HG02885 (cell line): ENCODE measurements around the gene KIAA0586.
"Not testable (repeated sequence)": the region's sequence is repeated elsewhere in the genome, so short reads cannot be mapped to it uniquely, and the experiment has no call there.

Source experiments
- ATAC-seq: cut with Tn5 transposase; IDR thresholded peaks from one replicate; pipeline ENCODE4 v1.9.1; 2021; ENCODE audit warnings: mild to moderate bottlenecking; ENCODE audit not compliant: unreplicated experiment, poor library complexity

The KIAA0586 gene

DNA sequence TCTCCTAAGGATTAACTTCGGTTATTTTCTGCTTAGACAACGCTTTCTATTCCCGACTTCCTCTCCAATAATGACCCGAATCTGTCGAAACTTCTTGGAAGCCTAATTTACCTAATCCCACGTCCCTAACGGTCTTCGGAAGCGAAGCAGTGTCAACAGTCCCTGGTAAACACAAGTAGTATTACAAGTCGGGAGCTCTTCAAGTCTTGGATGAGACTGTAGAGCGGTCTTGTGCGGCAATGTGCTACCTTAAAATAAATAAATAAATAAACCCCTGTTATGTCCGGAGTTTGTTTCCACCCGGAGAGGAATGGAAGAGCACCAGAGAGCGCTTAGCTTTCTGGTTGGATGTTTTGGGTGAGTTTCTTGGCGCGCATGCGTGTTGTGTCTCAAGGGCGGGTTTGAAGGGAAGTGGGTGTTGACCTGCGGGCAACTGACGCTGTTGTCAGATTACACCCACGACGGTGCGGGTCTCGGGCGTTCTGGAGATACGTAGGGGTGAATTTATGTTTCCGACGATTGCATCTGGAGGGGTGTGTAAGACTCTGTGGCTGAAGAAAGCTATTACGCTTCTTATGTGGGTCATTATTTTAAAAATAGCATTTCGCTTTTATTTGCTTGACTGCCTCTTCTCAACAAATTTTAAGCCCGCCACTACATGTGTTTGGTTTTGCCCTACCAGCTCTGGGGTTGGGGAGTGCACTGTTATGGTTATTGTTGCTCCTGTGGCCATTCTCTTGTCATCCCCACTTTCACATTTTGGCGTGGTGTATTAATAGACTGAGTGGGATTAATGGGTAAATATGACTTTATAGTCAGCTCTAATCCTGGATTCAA lies at the start of gene KIAA0586, which contains the start of gene TIMM9:
KIAA0586 (plus strand) TSS at position 439 of the 837 bp plus-strand sequence. CDS start 546 bp downstream, outside the sequence.
TIMM9 (minus strand) TSS at position 251 of the 837 bp plus-strand sequence. CDS start 15,586 bp downstream, outside the sequence.
- ATAC-seq, result peak; percentile 91

- ATAC-seq, result no peak
These were observed 36.7 kb upstream of the KIAA0586 start for GRCh38 chr14:58390830-58391229.

- ATAC-seq, result no peak
These were observed 32.0 kb upstream of the KIAA0586 start for GRCh38 chr14:58395562-58395811.

- peak; percentile 96 for ATAC-seq
These were observed 31.4 kb upstream of the KIAA0586 start, which contains the start of gene TOMM20L for GRCh38 chr14:58395812-58396788. TOMM20L (plus strand) TSS chr14:58395930; CDS start chr14:58395958, 28 bp downstream.

- no peak for ATAC-seq
These were observed 30.4 kb upstream of the KIAA0586 start for GRCh38 chr14:58397156-58397555.

- ATAC-seq, result no peak
These were observed 29.0 kb upstream of the KIAA0586 start for GRCh38 chr14:58398495-58398894.

DNA sequence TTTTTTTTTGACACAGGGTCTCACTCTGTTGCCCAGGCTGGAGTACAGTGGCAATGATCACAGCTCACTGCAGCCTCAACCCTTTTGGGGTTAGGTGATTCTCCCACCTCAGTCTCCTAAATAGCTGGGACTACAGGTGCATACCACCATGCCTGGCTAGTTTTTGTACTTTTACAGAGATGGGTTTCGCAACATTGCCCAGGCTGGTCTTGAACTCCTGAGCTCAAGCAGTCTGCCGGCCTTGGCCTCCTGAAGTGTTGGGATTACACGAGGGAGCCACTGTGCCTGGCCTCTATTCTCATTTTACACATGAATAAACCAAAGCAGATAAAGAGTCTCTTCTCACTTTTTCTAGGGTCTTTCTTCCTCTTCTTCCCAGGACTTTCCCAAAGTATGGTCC lies 28.6 kb upstream of the KIAA0586 start:
- no peak for ATAC-seq

- ATAC-seq, result no peak
These were observed 25.9 kb upstream of the KIAA0586 start for GRCh38 chr14:58401587-58401986.

DNA sequence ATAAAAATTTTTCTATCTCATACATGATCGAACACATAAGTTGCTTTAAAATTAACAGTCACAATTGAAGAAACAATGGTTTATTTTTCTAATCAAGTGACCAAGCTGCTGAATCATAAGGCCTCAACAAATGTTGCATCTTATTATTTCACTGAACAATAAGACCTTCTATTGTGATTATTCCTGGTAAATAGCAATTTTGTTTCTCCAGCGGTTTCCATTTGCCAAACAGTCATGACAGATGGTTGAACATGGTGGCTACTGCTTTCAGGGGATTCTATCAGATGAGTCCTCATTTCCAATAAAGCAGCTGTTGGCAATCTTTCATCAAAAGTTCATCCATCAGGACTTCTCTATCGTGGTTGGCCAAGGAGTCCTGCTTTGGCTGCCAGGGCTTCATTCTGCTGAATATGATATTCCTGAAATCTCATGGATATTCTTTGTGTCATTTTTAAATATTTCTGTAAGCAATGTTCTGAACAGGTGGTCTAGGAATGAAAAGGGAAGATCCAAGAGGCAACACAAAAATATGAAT lies 18.8 kb upstream of the KIAA0586 start:
- no peak for ATAC-seq

DNA sequence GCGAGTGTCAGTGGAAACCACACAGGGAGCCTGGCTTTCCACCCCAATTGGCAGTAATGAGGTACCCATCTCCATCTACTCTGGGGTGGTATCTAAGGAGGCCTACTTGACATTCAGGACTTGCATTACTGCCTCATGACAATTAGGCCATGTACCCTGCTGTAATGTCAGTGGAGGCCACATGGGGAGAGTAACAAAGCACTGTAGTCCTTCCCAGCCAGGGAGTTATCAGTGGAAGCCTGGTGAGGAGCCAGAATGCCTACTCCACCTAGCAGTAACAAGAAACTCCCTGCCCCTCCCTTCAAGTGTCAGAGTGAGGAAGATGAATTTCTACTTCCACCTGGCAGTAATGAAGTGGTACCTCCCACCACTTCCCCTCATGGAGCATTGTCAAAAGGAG lies 12.7 kb upstream of the KIAA0586 start:
- no peak for ATAC-seq

DNA sequence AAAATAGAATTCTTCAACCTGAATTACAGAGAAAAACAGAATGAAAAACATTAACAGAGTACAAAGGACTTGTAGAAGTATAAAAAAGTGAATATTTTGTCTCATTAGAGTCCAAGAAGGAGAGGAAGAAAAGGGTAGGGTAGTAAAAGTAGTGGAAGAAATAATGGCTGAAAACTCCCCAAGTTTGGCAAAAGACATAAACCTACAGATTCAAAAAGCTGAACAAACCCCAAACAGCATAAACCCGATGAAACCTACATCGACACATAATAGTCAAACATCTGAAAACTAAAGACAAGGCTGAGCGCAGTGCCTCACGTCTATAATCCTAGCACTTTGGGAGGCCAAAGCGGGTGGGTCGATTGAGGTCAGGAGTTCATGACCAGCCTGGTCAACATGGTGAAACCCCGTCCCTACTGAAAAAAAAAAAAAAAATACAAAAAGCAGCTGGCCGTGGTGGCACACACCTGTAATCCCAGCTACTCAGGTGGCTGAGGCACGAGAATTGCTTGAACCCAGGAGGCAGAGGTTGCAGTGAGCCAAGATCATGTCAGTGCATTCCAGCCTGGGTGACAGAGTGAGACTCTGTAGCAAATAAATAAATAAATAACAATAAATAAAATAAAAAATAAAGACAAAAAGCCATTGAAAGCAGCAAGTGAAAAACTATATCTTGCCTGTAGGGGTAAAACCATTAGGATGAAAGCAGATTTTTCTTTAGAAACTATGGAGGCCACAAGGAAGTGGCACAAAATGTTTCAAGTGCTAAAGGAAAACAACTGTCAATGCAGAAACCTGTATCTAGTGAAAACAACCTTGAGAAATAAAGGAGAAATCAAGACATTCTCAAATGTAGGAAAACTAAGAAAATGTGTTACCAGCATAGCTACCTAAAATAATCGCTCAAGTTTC lies 11.6 kb upstream of the KIAA0586 start:
- no peak for ATAC-seq

DNA sequence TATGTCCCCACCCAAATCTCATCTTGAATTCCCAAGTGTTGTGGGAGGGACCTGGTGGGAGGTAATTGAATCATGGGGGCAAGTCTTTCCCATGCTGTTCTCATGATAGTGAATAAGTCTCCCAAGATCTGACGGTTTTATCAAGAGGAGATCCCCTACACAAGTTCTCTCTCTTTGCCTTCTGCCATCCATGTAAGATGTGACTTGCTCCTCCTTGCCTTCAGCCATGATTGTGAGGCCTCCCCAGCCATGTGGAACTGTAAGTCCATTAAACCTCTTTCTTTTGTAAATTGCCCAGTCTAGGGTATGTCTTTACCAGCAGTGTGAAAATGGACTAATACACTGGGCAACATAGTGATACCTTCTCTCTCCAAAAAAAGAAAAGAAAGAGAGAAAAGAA lies 10.6 kb upstream of the KIAA0586 start:
- ATAC-seq, result not testable (repeated sequence)

- ATAC-seq, result peak; percentile 43
These were observed 744 bp upstream of the KIAA0586 start for GRCh38 chr14:58426670-58427280.

DNA sequence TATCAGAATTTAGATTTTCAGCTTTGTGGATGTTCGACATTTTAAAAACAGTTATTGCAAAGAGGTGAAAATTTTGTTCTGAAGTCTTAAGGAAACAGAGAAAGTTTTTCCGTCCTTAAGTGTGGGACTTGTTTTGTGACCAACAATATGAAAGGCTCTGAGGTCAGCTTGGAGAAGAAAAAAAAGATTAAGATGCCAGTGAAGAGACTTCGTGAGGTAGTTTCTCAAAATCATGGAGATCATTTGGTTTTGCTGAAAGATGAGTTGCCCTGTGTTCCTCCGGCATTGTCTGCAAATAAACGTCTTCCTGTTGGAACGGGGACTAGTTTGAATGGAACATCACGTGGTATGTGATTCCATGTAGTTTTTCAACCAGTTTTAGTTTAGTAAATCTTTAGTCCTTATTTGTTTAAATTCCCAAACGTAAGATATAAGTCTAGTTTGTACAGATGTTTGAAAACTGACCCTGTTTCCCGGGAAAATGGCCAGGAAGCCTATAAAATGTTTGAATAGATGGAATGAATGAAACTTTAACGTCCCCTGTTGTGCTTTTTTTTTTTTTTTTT lies 682 bp downstream of the KIAA0586 start:
- ATAC-seq, result no peak

DNA sequence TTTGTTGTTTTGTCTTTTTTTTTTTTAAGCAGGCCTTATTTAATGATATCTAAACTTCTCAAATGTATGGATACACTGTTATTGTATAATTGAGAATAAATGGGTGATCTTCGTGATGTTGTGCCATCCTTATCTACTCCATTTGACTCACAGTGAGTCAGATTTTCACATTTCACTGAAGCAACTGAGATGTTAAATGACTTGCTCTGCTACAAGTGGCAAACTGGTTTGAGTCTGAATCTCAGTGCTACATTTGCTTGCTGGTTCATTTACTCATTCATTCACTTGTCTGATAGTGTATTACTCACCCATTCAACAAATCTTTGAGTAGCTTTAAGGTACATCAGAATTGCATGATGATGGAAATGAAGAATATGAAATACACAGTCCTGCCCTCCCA lies 2.6 kb downstream of the KIAA0586 start:
- ATAC-seq, result no peak

DNA sequence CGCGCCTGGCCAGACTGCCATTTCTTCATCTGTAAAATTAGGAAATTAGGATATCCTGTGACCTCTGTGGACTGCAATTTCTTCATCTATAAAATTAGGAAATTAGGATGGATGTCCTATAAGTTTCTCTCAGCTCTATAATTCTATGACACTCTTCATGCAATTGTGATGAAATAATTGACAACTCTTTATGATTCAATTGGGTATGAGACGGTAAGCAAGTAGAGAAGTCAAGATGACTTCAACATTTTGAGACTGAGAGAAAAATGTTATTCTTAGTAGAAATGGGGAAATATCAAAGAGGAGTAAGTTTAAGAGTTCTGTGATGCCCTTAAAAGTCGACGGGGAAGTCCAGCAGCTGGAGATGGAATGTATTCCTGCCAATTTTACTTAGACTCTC lies 12.0 kb downstream of the KIAA0586 start:
- ATAC-seq, result no peak

- ATAC-seq, result no peak
These were observed 17.1 kb downstream of the KIAA0586 start for GRCh38 chr14:58444627-58445026.

GRCh38 chr14:58455593-58456265 lies 28.2 kb downstream of the KIAA0586 start:
- no peak for ATAC-seq
